GM19035 (cell line): ENCODE data around the gene HMSD.

Experiments
- ATAC-seq: cut with Tn5 transposase; IDR thresholded peaks from one replicate; pipeline ENCODE4 v1.9.1; 2021; ENCODE audit not compliant: unreplicated experiment

Gene HMSD

DNA sequence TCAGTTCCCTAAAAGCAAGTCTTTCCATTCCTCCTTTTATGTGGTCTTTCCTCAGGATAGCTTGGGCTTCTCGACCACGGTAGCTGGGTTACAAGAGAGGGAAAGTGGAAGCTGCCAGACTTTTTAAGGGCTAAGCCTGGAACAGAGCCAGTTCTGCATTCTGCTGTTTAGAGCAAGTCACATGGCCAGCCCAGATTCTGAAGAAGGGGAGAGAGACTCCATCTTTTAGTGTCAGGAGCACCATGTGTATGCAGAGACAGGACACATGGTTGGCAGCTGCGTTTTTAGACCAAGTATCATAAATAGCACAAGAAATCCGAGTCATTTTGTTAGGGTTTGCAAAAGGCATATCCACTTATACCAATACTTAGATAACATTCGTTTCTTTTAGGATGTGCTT, 4.7 kb downstream of the HMSD start:
- ATAC-seq, result no peak

DNA sequence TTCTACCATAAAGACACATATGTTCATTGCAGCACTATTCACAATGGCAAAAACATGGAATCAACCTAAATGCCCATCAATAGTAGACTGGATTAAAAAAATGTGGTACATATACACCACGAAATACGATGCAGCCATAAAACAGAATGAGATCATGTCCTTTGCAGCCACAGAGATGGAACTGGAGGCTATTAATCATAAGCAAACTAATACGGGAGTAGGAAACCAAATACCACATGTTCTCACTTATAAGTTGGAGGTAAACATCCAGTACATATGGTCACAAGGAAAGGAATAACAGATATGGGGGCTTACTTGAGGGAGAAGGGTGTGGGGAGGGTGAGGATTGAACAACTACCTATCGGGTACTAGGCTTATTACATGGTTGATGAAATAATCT, 7.7 kb downstream of the HMSD start:
- ATAC-seq, result no peak

DNA sequence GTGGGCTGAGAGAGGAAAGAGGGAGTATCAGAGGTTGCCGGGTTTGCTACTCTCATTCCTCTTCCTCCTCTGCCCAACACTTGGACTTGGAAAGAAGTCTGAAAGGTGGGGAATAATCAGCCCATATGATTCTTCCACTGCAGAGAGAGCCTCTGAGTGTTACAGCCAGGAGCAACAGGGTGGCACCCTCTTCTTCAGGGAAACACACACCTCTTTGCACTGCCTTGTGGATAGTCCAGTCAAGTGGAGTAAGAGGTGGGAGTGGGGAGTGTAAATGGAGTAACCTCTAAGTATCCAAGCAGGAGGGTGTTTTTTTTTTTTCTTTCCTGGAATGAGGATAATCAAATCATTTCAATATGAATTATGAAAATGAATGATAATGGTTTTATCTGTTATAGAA, 11.8 kb downstream of the HMSD start:
- no peak for ATAC-seq

DNA sequence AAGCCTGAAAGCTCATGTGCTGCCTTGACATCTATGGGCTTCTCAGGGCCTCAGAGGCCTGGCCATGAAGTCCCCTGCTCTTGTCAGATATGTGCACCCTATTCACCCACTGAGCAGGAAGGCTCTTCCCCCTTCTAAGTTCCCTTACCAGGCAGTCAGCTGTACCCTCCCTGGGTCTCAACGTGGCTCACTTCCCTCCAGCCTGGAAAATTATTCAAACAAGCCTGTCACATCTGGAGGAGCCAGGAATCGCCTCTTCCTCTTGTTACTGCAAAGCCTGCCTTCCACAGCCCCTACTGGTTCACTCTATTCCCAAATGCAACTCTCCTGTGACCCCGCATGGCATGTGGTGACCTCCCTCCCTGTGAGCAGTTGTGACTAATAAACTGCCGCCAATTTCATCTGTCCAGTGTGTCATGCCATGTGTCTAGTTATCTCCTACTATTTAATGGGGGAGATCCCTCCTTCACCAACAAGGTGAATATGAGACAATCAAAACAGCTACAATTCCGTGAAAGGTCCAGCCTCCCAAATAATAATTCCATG, 12.4 kb downstream of the HMSD start:
- ATAC-seq, result no peak

DNA sequence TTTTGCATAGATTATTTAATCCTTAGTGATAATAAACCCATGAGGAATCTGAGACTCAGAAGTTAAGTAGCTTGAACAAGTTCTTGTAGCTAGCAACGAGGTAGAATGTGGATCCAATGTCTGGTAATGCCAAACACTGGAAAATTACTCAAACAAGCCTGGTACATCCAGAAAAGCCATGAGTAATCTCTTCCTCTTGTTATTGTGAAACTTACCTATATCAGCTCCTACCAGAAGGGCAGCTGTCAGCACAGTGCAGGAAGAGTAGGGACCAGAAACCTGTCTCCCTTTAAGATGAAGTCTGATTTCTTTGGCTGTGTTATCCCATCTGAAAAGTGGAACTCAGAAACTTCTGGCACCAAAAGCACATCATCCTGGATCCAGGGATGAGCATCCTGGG, 13.0 kb downstream of the HMSD start:
- ATAC-seq, result no peak

DNA sequence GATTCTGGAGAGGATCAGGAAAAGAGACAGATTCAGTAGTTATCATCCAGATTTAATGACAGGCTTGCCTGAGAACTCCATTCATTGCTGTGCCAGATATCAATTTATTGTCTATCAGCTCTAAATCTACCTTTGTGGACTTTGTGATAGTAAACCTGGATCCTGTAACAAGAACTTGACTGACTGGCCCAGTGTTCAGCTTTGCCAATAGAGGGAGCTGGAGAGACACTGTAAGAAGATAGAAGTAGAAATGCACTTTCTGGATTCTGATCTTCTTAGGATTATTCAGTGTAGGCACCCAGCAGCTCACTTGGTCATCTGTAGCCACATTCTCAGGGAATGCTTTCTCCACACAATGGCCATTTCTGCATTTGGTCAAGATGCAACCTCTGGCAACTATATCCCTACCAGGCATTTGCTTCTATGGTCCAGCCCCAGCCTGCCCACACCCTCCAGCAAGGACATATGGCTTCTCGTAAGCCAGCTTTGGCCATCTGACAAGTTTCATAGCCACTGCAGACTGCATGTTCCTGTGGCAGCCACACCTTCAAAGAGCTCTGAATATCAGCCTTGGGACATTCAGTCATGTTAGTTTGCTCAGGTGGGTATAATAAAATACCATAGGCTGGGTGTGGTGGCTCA, 14.6 kb downstream of the HMSD start:
- peak; percentile 85 for ATAC-seq

DNA sequence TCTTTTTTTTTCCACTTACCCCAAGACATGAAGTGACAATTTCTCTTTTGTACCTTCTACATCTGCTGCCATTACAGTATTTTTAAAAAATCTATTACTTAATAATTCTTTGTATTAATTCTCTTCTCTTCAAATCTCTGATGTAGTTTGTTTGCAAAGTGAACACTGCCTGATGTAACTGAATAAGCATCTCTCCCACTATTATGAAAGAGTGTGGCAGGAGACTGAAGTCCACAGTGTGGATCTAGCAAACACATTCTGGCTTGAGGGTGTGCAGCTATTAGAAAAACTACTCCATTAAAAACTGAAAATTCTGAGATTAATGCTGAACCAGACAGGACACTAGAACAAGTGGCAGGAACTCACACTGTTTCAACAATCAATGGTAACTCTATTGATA, 15.8 kb downstream of the HMSD start:
- no peak for ATAC-seq

DNA sequence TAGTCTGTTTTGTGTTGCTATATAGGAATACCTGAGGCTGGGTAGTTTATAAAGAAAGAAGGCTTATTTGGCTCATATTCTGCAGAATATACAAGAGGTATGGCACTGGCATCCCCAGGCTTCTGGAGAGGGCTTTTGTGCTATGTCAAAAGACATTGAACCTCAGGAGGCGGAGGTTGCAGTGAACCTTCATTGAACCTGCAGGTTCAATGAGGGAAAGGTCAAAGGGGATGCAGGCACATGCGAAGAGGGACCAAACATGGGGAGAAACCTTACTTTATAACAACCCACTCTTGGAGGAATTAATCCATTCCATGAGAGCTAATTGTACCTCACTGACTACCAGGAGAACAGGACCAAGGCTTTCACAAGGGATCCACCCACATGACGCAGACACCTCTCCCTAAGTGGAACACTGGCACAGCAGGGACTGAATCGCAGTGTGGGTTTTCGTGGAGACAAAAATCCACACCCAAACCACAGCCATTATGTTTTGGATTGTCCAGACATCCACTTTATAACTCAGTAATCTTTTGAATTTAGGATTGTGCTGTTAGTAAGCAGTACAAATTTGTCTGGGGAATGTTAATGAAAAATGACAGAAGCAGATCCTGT, 16.7 kb downstream of the HMSD start:
- ATAC-seq, result no peak

DNA sequence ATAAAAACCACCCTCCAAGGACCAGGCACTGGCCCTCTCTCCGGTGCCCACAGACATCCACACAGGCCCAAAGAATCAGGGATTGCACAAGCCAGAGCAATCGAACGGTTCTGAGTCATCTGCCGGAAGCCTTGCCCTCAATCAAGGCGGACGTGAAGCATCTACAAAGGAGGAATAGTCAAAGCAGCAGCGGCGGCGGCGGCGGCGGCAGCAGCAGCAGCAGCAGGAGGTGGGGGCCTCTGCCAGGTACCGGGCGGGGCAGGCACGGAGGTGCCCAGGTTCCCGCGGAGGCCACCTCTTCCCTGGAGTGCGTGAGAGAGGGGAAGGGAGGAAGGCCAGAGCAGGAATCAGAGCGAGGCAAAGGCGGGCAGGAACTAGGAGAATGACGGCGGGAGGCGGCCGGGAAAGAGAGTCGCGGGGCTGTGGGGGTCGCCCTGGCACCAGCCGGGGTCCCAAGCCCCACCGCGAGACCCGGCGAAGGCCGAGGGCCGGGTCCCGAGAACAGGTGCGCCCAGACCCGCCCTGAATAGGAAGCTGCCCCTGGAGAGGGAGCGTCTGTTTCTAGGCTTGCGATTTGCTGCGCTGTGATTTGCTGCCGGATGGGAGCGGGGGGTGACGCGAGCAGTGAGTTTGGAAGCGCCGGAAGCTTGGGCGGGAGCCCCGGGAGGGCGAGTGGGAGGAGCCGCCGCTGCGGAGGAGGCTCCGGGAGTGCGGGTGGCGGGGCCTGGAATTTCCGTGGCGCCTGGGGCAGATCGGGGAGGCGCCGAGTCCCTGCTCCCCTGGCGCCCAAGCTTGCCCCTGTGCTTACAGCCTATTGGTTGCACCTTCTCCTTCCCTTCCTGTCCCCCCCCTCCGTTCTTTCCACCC, 21.1 kb downstream of the HMSD start, which contains the start of gene SERPINB8:
Gene SERPINB8, plus strand, starts transcription at position 140 of the 867 bp plus-strand sequence. CDS start 8,228 bp downstream, outside the sequence.
- peak; percentile 94 for ATAC-seq

DNA sequence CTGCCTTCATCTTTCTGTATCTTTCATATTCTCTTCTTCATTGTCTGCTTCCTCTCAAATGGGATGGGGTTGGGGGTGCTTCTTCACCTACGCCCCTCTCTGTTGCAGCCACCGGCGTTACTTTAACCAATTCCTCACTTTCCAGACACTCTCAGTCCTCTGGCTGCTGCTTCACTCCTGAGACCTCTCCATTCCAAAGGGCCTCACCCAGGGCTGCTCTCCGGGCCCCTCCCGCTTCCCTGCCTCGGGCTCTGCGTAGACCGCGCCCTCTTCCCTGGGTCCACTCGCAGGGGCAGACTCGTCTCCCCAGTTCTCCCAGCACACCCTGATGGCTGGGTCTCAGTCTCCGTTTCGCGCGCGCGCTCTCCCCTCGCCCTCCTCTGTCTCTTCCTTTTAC, 21.7 kb downstream of the HMSD start:
- ATAC-seq, result no peak

DNA sequence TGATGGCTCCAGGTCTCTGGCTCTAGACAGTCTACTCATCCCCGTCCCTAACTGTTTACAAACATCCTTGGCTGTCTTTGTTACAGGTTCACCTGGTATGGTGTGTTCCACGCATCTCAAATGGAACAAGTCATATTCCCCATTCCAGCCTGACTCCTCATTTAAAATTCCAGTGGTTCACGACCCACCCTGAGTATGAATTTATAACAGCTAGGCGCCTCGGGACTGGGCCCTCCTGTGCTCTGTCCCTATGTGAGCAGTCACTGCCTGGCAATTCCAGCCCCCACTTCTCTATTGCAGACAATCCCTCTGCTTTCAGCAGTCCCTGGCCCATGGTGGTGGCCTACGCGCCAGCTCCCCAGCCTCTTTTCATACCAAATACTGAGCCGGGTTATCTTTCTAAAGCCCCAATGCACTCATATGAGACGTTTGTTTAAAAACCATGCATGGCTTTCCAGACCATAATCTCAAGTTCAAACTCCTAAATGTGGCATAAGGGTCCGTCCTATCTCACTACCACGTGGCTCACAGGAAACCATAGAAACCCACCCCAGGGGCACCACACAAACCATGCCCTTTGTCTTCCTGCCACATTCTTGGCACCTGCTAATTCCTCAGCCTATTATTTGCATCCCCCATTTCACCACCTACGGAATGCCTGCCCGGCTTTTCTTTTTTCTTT, 22.4 kb downstream of the HMSD start:
- ATAC-seq, result no peak

DNA sequence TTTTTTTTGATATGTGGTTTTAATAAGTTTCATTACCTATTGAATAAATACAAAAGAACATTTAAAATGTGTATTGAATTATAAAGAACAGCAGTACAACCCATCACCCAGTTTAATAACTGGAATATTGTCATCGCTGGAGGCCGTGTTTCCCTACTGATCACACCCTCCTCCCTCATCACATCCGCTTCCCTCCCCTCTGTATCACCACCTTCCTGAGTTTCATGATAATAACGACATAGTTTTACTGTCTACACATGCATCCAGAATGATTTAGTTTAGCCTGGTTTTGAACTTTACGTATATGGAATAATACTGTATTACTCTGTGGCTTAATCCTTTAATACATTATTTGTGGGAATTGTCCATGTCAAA, 22.9 kb downstream of the HMSD start:
- ATAC-seq, result no peak

DNA sequence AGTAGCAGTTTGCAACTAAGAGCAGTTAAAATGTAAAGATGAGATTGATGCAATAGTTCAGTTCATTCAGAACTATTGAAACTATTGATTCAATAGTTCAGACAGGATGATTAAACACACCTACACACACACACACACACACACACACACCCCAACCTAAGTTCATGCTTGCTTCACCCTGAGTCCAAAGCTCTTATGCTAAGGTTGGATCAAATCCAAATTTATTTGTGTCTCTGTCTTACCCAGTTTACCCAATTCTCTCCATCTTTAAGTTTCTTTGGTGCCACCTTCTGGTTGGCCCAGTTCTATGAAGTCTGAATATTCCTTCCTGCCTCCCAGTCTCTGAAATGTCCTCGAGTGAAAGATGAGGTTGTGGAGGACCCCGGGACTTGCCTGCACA, 25.9 kb downstream of the HMSD start:
- no peak for ATAC-seq

DNA sequence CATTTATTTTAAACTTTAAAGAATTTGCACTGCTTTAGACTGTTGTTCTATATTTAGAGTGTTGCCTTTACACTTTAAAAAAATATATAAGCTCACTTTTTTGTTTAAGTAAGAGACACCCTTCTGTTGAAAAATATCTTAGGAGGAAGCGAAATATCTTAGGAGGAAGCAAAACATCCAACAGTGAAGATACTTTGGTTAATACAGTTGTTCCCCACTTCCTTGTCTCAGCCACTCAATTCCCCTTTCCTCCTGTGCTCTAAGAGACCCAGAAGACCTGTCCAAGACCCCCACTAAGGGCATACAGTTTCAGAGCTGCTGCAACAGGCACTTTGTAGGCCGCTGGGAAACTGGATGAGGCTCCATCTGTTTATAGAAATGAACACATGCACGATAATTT, 26.5 kb downstream of the HMSD start:
- ATAC-seq, result no peak

DNA sequence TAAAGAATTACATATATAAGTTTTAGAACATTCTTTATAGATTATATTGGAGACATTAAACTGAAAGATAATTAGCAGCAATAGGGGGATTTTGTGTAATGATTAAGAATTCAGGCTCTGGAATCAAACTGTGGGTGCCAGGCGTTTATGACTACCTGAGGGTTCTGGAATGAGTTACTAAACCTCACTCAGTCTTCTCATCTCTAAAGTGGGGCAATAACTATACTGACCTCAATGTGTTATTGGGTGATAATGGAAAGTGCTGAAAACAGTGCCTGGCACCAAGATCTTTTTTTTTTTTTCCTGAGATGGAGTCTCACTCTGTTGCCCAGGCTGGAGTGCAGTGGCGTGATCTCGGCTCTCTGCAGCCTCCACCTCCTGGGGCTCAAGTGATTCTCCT, 27.9 kb downstream of the HMSD start:
- ATAC-seq, result no peak

DNA sequence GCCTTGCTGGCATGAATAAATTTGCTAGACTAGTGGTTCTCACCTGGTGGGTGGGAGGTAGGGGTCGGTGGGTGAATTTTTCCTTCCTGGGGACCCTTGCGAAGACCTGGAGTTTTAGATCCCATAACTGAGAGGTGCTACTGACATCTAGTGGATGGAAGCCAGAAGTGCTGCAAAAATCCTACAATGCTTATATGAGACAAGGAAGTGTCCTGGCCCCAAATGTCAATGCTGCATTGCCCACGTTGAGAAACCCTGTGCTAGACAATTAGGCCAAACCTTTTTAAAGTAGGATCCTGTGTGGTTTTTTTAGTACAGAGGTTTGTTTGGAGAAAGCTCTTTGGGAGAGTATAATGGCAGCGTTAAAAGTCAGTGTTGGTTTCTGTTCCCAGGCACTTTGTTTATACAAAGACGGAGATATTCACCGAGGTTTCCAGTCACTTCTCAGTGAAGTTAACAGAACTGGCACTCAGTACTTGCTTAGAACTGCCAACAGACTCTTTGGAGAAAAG, 30.4 kb downstream of the HMSD start:
- ATAC-seq, result peak; percentile 82

DNA sequence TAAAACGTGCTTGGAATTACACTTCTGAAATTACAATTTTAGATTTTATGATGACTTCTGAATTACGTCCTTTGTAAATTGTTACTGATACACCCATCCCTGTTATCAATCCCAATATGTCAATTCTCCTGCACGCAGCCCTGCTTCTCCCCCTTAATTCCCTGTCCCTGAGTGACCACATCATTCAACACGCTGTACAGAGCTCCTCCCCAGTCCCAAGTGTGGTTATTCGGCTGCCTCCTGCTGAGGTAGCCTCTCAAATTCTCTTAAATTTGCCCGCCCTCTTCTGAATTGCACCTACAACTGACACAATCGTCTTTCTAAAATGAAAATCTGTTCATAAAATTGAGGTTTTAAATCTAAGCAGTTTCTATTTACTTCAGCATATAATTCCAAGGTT, 30.9 kb downstream of the HMSD start:
- no peak for ATAC-seq

DNA sequence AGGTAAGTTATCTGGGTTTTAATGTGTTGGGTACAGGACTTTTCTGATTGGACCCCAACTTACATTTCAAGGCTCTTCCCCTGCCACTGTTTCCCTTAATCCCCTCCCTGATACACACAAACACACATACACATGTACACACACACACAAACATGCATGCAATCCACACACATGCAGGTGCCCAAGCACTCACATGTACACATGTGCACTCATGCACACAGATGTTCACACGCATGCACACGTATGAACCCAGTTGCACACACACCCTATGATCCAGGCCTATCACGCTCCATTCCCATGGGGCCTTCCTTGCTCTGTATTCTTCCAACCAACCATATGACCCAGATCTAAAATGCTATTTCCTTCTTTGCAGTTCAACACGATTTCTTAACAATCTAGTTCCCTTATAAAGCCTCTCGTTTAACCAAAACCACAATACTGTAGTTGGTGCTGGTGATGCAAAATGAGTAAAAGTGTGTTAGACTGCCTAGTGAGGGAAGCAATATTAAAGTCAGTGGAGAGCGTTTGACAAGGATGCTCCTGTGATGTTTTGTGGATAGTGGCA, 31.9 kb downstream of the HMSD start:
- no peak for ATAC-seq

DNA sequence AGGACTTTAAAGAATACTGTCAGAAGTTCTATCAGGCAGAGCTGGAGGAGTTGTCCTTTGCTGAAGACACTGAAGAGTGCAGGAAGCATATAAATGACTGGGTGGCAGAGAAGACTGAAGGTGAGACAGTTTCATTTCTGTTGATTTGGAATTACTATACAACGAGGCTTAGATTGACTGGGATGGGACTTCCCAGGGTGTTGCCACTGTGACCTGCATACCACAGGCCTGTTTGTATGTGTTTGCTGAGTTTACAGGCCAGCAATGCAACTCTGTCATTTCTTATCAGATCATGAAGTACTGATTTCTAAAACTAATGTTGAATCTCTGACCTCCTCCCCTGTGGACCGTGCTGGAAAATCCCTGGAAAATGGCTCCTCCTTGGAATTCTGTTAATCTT, 32.6 kb downstream of the HMSD start:
- ATAC-seq, result no peak

DNA sequence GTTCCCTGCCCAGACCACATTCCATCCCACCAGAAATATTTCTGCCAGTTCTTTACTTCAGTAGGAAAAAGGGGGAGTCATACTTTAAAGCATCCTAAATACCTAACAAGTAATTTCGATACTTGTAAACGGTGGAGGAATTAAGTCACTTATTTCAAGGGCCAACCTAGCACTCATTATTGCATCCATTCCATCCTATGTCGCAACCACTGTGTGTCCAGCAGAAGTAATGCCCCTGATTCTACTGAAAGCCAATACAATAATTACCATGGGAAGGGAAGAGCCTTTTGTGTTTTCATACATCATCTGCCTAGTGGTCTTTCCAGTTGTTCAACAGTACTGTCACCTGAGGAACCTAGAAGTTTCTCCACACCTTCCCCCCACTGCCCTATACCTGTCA, 33.3 kb downstream of the HMSD start:
- ATAC-seq, result no peak

DNA sequence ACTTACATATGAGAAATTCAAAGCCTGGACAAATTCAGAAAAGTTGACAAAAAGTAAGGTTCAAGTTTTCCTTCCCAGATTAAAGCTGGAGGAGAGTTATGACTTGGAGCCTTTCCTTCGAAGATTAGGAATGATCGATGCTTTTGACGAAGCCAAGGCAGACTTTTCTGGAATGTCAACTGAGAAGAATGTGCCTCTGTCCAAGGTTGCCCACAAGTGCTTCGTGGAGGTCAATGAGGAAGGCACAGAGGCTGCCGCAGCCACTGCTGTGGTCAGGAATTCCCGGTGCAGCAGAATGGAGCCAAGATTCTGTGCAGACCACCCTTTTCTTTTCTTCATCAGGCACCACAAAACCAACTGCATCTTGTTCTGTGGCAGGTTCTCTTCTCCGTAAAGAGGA, 37.8 kb downstream of the HMSD start:
- no peak for ATAC-seq
